ENCODE results near the gene SLC6A19.

The SLC6A19 gene

DNA sequence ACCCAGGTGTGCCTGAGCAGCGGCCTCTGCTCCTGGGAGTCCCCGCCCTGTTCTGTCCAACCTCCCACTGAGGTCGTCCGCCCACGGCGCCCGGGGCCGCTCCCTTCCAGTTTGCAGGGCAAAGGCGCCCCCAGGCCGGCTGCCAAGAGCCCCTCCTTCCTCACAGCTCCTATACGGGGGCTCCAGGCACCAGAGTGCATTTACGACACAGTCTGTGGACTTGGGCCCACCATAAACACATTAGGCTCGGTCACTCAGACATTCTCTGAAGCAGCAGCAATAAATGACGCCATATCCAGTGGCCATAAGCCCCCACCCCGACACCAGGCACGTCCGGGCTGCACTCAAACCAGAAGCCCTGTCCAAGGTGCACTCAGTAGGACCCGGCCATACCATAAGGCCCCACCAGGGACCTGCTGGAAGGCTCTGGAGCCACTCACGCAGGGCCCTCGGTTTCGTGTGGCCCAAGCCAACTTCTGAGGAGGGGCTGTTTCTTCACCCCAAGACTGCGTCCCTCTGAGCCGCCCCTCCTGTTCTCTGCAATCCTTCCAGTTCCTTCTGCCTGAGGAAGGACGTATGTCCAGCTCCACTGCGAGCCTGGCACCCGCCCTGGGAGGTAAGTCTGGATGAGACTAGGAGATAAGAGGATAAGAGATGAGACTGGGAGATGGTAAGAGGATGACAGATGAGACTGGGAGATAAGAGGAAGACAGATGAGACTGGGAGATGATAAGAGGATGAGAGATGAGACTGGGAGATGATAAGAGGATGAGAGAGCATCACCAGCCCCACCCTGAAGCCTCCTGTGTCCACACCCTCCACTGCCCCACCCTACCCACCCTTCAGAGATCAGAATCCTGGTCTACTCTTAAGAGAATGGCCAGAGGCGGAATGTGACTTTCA lies 50.5 kb downstream of the SLC6A19 start:
- H3K4me3 ChIP-seq (ENCODE audit: low read length) = no peak overlapping the region
- no peaks in the 10 kb centered on the region for H3K9me3 ChIP-seq (ENCODE audit: control insufficient read depth, low read length)
- H3K9ac ChIP-seq (ENCODE audit: low read length) = no peak overlapping the region
- no peaks in the 10 kb centered on the region for H3K36me3 ChIP-seq (ENCODE audit: control insufficient read depth, insufficient read depth, low read length)
- H3K27me3 ChIP-seq (ENCODE audit: control insufficient read depth, insufficient read depth, low read length) = no peaks in the 10 kb centered on the region
- no peaks in the 10 kb centered on the region for H3K4me1 ChIP-seq (ENCODE audit: control insufficient read depth, insufficient read depth, low read length)

DNA sequence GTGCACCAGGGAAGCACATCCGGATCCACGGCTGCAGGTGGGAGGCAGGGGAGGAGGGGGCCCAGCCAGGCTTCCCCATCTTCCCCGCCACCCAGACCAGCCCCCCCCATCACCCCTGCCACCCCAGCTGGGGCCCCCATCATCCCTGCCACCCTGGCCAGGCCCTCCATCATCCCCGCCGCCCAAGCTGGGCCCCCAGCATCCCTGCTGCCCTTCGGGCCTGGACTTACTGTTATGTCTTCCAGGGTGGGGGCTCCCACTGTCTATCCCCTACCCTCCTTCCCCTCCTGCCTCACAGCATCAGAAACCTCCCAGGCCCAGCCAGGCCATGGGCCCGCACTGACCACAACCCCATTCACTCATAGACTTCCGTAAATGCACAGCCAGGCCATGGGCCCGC lies 51.3 kb downstream of the SLC6A19 start:
- no peaks in the 10 kb centered on the region for H3K9me3 ChIP-seq (ENCODE audit: control insufficient read depth, low read length)
- H3K36me3 ChIP-seq (ENCODE audit: control insufficient read depth, insufficient read depth, low read length) = no peaks in the 10 kb centered on the region
- no peak overlapping the region for H3K4me3 ChIP-seq (ENCODE audit: low read length)
- H3K27me3 ChIP-seq (ENCODE audit: control insufficient read depth, insufficient read depth, low read length) = no peaks in the 10 kb centered on the region
- H3K9ac ChIP-seq (ENCODE audit: low read length) = no peak overlapping the region
- H3K4me1 ChIP-seq (ENCODE audit: control insufficient read depth, insufficient read depth, low read length) = no peaks in the 10 kb centered on the region

DNA sequence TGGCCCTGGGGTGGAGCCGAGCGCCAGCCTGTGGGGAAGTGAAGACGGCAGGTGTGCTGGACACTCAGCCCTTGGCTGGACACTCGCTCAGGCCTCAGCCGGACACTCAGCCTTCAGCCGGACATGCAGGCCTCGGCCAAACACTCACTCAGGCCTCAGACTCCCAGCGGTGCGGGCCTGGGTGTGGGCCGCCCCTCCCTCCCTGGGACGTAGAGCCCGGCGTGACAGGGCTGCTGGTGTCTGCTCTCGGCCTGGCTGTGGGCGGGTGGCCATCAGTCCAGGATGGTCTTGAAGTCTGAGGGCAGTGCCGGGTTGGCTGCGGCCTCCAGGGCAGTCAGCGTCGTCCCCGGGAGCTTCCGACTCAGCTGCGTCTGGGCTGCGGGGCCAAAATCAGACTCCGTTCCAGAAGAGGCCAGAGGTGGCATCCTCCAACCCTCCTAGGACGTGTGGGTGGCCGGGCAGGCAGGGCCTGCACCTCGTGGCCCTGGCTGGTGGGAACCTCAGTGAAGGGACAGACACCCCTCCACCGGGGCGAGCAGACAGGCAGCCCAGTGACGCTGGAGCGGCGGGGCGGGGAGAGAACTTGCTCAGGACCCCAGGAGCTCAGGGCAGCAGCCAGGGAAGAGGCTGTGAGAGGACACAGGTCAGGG lies 52.2 kb downstream of the SLC6A19 start:
- no peaks in the 10 kb centered on the region for H3K36me3 ChIP-seq (ENCODE audit: control insufficient read depth, insufficient read depth, low read length)
- no peaks in the 10 kb centered on the region for H3K27me3 ChIP-seq (ENCODE audit: control insufficient read depth, insufficient read depth, low read length)
- H3K9me3 ChIP-seq (ENCODE audit: control insufficient read depth, low read length) = no peaks in the 10 kb centered on the region
- H3K9ac ChIP-seq (ENCODE audit: low read length) = no peak overlapping the region
- H3K4me3 ChIP-seq (ENCODE audit: low read length) = no peak overlapping the region
- no peaks in the 10 kb centered on the region for H3K4me1 ChIP-seq (ENCODE audit: control insufficient read depth, insufficient read depth, low read length)

DNA sequence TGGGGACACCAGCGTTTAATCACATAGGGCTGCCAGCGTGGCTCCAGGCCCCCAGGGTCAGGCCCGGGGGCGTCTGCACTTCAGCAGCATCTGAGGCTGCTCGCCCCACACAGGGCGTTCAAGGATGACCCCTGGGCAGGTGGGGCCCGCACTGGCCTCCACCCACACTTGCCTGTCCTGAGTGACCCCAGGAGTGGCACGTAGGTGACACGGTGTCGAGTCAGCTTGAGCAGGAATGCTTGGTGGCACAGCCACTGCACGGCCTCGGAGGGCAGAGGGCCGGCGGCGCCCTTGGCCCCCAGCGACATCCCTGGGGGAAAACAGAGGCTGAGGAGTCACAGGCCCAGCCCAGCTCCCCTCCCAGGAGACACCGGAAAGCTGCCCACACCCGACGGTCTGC lies 52.8 kb downstream of the SLC6A19 start:
- Histone ChIP-seq H3K36me3 (ENCODE audit: control insufficient read depth, insufficient read depth, low read length) (no peaks in the 10 kb centered on the region), H3K4me1 (ENCODE audit: control insufficient read depth, insufficient read depth, low read length) (no peaks in the 10 kb centered on the region), H3K27me3 (ENCODE audit: control insufficient read depth, insufficient read depth, low read length) (no peaks in the 10 kb centered on the region), H3K9me3 (ENCODE audit: control insufficient read depth, low read length) (no peaks in the 10 kb centered on the region), H3K4me3 (ENCODE audit: low read length) (no peak overlapping the region), H3K9ac (ENCODE audit: low read length) (no peak overlapping the region)

DNA sequence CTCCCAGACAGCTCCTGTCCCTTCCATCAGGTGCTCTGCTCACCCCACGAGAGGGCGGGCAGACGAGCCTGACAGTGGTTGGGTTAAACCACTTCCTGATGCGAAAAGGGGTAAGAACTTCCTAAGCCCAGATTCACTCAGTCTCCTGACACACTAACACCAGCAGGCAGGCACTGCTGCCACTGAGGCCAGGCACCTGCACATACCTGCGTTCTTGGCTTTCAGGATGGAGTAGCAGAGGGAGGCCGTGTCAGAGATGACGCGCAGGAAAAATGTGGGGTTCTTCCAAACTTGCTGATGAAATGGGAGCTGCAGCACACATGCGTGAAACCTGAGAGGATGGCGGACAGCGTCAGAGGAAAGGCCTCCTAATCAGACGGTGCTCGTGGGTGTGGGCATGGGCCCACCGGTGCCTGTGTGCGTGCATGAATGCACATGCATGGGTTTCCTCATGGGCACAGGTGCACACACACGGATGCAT lies 53.7 kb downstream of the SLC6A19 start:
- H3K27me3 ChIP-seq (ENCODE audit: control insufficient read depth, insufficient read depth, low read length) = no peaks in the 10 kb centered on the region
- no peaks in the 10 kb centered on the region for H3K4me1 ChIP-seq (ENCODE audit: control insufficient read depth, insufficient read depth, low read length)
- no peaks in the 10 kb centered on the region for H3K36me3 ChIP-seq (ENCODE audit: control insufficient read depth, insufficient read depth, low read length)
- H3K4me3 ChIP-seq (ENCODE audit: low read length) = no peak overlapping the region
- no peaks in the 10 kb centered on the region for H3K9me3 ChIP-seq (ENCODE audit: control insufficient read depth, low read length)
- no peak overlapping the region for H3K9ac ChIP-seq (ENCODE audit: low read length)

DNA sequence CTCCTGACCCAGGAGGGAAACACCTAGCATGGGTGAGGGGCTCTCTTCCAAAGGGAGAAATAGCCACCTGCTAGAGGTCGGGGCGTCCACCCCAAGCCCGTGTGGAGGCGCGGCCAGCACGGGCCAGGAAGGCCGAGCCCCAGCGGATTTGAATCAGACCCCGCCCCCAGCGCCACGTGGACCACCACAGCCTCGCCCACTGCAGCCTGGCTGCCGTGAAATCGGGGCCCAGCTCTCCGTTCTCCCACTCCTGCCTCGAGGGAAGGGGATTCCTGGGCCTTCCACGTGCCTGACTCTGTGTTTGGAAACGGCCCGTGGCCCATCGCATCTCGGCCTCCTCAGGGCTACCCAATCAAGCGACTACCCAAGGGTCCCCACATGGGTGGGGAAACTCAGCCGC lies 55.4 kb downstream of the SLC6A19 start:
- Histone ChIP-seq H3K36me3 (ENCODE audit: control insufficient read depth, insufficient read depth, low read length) (no peaks in the 10 kb centered on the region), H3K4me3 (ENCODE audit: low read length) (no peak overlapping the region), H3K27me3 (ENCODE audit: control insufficient read depth, insufficient read depth, low read length) (no peaks in the 10 kb centered on the region), H3K9me3 (ENCODE audit: control insufficient read depth, low read length) (no peaks in the 10 kb centered on the region), H3K9ac (ENCODE audit: low read length) (no peak overlapping the region), H3K4me1 (ENCODE audit: control insufficient read depth, insufficient read depth, low read length) (no peaks in the 10 kb centered on the region)

DNA sequence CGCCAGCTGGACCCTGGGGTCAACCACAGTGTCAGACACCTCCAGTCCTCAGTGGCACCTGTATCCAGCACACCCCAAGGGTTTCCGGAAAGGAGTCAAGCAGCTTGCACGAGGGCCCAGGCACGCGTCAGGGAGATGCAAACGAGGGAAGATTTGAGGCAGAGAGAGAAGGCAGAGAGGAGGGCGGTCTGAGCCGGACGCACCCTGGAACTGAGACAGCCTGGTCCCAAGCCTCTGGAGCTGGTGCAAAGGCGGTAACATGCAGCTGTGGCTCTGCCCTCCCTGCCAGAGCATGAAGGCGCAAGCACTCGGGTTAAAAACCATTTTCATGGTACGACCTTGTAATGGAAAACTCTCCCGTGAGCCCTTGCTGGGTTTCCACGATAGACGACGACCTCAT lies 56.0 kb downstream of the SLC6A19 start:
- H3K4me1 ChIP-seq (ENCODE audit: control insufficient read depth, insufficient read depth, low read length) = no peaks in the 10 kb centered on the region
- H3K4me3 ChIP-seq (ENCODE audit: low read length) = no peak overlapping the region
- no peaks in the 10 kb centered on the region for H3K36me3 ChIP-seq (ENCODE audit: control insufficient read depth, insufficient read depth, low read length)
- no peaks in the 10 kb centered on the region for H3K9me3 ChIP-seq (ENCODE audit: control insufficient read depth, low read length)
- no peaks in the 10 kb centered on the region for H3K27me3 ChIP-seq (ENCODE audit: control insufficient read depth, insufficient read depth, low read length)
- no peak overlapping the region for H3K9ac ChIP-seq (ENCODE audit: low read length)

DNA sequence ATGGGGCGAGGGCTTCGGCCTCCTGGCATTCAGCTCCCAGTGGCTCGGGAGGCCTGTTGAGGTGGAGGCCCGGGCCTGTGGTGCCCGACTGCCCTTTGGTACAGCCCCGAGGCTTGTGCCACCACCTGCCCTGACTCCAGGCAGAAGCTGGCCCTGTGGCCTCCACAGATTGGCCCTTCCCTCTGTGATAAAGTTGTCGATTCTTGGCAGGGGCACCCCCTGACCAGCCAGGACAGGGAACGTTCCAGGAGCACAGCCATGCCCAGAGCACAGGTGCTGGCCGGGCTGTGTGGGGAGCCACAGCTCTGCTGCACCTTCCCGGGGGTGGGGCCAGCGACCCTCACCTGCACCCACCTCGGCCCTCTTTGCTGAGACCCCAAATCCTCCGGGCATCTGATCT lies 56.4 kb downstream of the SLC6A19 start:
- Histone ChIP-seq H3K9me3 (ENCODE audit: control insufficient read depth, low read length) (no peaks in the 10 kb centered on the region), H3K27me3 (ENCODE audit: control insufficient read depth, insufficient read depth, low read length) (no peaks in the 10 kb centered on the region), H3K4me1 (ENCODE audit: control insufficient read depth, insufficient read depth, low read length) (no peaks in the 10 kb centered on the region), H3K9ac (ENCODE audit: low read length) (no peak overlapping the region), H3K36me3 (ENCODE audit: control insufficient read depth, insufficient read depth, low read length) (no peaks in the 10 kb centered on the region), H3K4me3 (ENCODE audit: low read length) (no peak overlapping the region)

DNA sequence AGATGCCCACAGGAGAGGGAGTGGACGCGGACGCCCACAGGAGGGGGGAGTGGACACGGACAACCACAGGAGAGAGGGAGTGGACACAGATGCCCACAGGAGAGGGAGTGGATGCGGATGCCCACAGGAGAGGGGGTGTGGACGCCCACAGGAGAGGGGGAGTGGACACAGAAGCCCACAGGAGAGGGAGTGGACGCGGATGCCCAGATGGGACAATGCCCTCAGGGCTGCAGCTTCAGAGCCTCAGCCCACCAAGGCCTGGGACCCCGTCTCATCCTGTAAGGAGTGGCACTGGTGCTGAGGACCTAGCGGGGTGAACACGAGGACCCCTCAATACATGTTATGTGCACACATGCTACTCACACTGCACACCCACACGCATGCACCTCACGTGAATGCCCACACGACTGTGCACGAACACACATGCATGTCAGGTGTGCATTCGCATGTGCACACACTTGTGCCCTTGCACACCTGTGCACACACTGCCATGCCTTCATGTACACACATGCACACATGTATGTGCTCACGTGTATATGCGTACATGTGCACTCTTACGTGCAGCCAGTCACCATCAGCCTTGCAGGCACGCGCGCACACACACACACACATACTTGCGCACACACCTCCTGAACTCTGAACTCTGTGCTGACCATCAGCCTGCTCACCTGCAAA lies 58.5 kb downstream of the SLC6A19 start:
- H3K36me3 ChIP-seq (ENCODE audit: control insufficient read depth, insufficient read depth, low read length) = no peaks in the 10 kb centered on the region
- H3K9me3 ChIP-seq (ENCODE audit: control insufficient read depth, low read length) = no peaks in the 10 kb centered on the region
- H3K9ac ChIP-seq (ENCODE audit: low read length) = no peak overlapping the region
- H3K27me3 ChIP-seq (ENCODE audit: control insufficient read depth, insufficient read depth, low read length) = no peaks in the 10 kb centered on the region
- no peaks in the 10 kb centered on the region for H3K4me1 ChIP-seq (ENCODE audit: control insufficient read depth, insufficient read depth, low read length)
- no peak overlapping the region for H3K4me3 ChIP-seq (ENCODE audit: low read length)

DNA sequence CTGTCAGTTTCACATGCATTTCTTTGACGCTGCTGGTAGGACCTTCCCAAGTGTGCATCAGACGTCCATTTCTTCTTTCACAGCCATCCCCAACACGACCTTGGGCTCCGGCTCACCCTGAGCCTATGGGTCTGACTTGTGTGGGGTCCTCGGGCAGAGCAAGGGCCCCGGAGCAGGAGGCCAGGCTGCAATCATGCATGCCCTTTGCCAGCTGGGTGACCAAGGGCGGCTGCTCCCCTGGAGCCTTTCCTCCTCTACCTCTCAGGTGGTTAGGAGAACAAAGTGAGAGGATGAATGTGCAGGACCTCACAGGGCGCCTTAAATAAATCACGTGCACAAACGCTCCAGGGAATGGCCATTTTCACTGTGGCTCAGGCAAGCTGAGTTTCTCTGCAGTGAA lies 60.2 kb downstream of the SLC6A19 start:
- Histone ChIP-seq H3K4me1 (ENCODE audit: control insufficient read depth, insufficient read depth, low read length) (no peaks in the 10 kb centered on the region), H3K36me3 (ENCODE audit: control insufficient read depth, insufficient read depth, low read length) (no peaks in the 10 kb centered on the region), H3K9ac (ENCODE audit: low read length) (no peak overlapping the region), H3K27me3 (ENCODE audit: control insufficient read depth, insufficient read depth, low read length) (no peaks in the 10 kb centered on the region), H3K4me3 (ENCODE audit: low read length) (no peak overlapping the region), H3K9me3 (ENCODE audit: control insufficient read depth, low read length) (no peaks in the 10 kb centered on the region)

DNA sequence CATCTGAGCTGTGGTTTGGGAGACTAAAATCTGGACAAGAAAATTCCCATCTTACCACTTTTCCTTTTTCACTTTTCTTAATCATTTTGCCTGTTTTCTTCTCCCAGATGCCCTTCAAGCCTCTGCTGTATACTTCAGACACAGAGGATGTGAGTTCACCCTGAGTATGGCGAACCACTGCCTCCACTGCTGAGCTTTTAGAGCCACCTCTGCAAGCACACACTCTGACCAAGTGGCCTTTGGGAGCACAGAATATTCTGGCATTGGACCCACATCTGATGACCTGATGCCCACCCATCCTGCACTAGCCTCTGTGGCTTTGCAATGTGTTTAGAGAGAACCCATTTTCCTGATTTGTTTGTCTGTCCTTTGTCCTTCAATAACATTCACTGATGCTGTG lies 61.0 kb downstream of the SLC6A19 start:
- Histone ChIP-seq H3K27me3 (ENCODE audit: control insufficient read depth, insufficient read depth, low read length) (no peaks in the 10 kb centered on the region), H3K9ac (ENCODE audit: low read length) (no peak overlapping the region), H3K4me3 (ENCODE audit: low read length) (no peak overlapping the region), H3K4me1 (ENCODE audit: control insufficient read depth, insufficient read depth, low read length) (no peaks in the 10 kb centered on the region), H3K36me3 (ENCODE audit: control insufficient read depth, insufficient read depth, low read length) (no peaks in the 10 kb centered on the region), H3K9me3 (ENCODE audit: control insufficient read depth, low read length) (no peaks in the 10 kb centered on the region)

DNA sequence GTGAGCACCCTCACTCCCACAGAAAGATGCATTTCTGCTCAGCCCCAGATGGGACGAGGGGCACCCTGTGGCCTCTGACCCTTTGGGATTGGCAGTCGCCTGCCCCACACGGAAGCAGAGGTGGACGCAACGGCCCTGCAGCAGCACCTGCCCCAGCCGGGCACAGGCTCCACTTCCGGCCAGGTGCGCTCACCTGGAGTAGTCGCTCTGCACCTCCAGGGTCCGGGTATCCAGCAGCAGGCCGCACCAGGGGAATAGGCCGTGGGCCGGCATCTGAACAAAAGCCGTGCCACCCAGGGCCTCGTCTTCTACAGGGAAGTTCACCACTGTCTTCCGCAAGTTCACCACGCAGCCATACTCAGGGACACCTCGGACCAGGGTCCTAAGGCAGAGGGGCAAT lies 62.8 kb downstream of the SLC6A19 start:
- no peak overlapping the region for H3K4me3 ChIP-seq (ENCODE audit: low read length)
- no peaks in the 10 kb centered on the region for H3K9me3 ChIP-seq (ENCODE audit: control insufficient read depth, low read length)

More for the DNA sequence above, 62.8 kb downstream of the SLC6A19 start:
- H3K9ac ChIP-seq (ENCODE audit: low read length) = no peak overlapping the region
- H3K27me3 ChIP-seq (ENCODE audit: control insufficient read depth, insufficient read depth, low read length) = no peaks in the 10 kb centered on the region
- no peaks in the 10 kb centered on the region for H3K36me3 ChIP-seq (ENCODE audit: control insufficient read depth, insufficient read depth, low read length)
- H3K4me1 ChIP-seq (ENCODE audit: control insufficient read depth, insufficient read depth, low read length) = no peaks in the 10 kb centered on the region

Data from mucosa of stomach (tissue), 1 donor.